K562 (cell line): Measurements from ENCODE around the gene FANCG. TPM values are rescaled to one million over a fixed set of nuclear protein-coding genes. Genes with fewer than 3 reads are reported as not detected.

Experiments
- BCOR ChIP-seq: fragments of 450-650 bp; IDR thresholded peaks from 2 replicates; pipeline ENCODE4 v1.6.1; 2016
- BRCA1 ChIP-seq, 2 experiments: fragments of 450-650 bp in 1 of 2; sonication (generic) in 1 of 2; formaldehyde crosslinking in 1 of 2; IDR thresholded peaks; 2 replicates each; pipeline versions ENCODE4 v1.5.0 to v1.6.1; 2017 to 2020; ENCODE audit warnings: mild to moderate bottlenecking in 1 of 2, missing genetic modification reagents in 1 of 2
- CEBPG ChIP-seq, 3 experiments: fragments of 200-800 bp in 1 of 3; sonication (Bioruptor generic) in 1 of 3; sonication (generic) in 1 of 3; formaldehyde crosslinking in 1 of 3; IDR thresholded peaks in 2 of 3; conservative IDR thresholded peaks in 1 of 3; 2 replicates each; pipeline versions ENCODE4 v1.6.1 to v1.8.0; 2016 to 2022; ENCODE audit warnings: missing compliant biosample characterization in 2 of 3, missing genetic modification characterization in 2 of 3, mild to moderate bottlenecking in 1 of 3, missing genetic modification reagents in 1 of 3
- HDAC1 ChIP-seq, 2 experiments: fragments of 450-650 bp; IDR thresholded peaks; 2 replicates each; pipeline ENCODE4 v1.6.1; 2016 to 2017; ENCODE audit warnings: inconsistent platforms in 1 of 2, mild to moderate bottlenecking in 1 of 2, moderate library complexity in 1 of 2
- KDM1A ChIP-seq, 2 experiments: fragments of 450-650 bp; IDR thresholded peaks; 2 replicates each; pipeline ENCODE4 v1.6.1; 2016; ENCODE audit warnings: mild to moderate bottlenecking in 2 of 2
- KHSRP ChIP-seq: fragments of 450-650 bp; IDR thresholded peaks from 2 replicates; pipeline ENCODE4 v1.6.1; 2017
- LCOR ChIP-seq: sonication (generic); formaldehyde crosslinking; IDR thresholded peaks from 2 replicates; pipeline ENCODE4 v1.8.0; 2022; ENCODE audit warnings: mild to moderate bottlenecking, missing genetic modification reagents
- MTA3 ChIP-seq: fragments of 450-650 bp; formaldehyde crosslinking; IDR thresholded peaks from 2 replicates; pipeline ENCODE4 v1.6.1; 2017; ENCODE audit warnings: mild to moderate bottlenecking, borderline replicate concordance
- MTF1 ChIP-seq: fragments of 250-450 bp; sonication (Bioruptor Pico); IDR thresholded peaks from 2 replicates; pipeline ENCODE4 v1.9.0; 2021; ENCODE audit warnings: moderate library complexity, mild to moderate bottlenecking, inconsistent platforms, borderline replicate concordance
- RBBP5 ChIP-seq: fragments of 200-600 bp; sonication (generic); IDR thresholded peaks from 2 replicates; pipeline ENCODE4 v1.6.1; 2012; ENCODE audit warnings: borderline replicate concordance, mild to moderate bottlenecking, low read length, control low read depth, inconsistent platforms; ENCODE audit not compliant: insufficient read depth, poor library complexity, severe bottlenecking
- RUNX1 ChIP-seq: sonication (generic); IDR thresholded peaks from 2 replicates; pipeline ENCODE4 v1.6.1; 2016; ENCODE audit warnings: antibody characterized with exemption, low read depth
- SMARCE1 ChIP-seq: fragments of 450-650 bp; IDR thresholded peaks from 2 replicates; pipeline ENCODE4 v1.7.1; 2016; ENCODE audit warnings: mild to moderate bottlenecking
- SPI1 ChIP-seq: IDR thresholded peaks from 2 replicates; pipeline ENCODE4 v1.6.1; 2011; ENCODE audit warnings: low read depth, low read length, control low read depth, borderline replicate concordance
- polyA plus RNA-seq, 8 experiments: library from polyadenylated mRNA; depleted of rRNA in 4 of 8; stranded (reverse) in 5 of 8; unstranded in 3 of 8; fragments of >200 nt; fragmentation: Nextera tagmentation in 2 of 8; fragmentation: Illumina TruSeq in 1 of 8; extraction: Ambion mirVana in 2 of 8; extraction: Trizol in 1 of 8; gene quantifications; 2 replicates each; pipeline versions ENCODE4 v1.2.1 to v1.2.3, GENCODE V29; 2011 to 2014; ENCODE audit warnings: inconsistent platforms in 1 of 8, missing spikeins in 1 of 8
- total RNA-seq, 7 experiments: library from RNA; depleted of rRNA in 6 of 7; stranded (reverse); fragments of >200 nt in 6 of 7; fragmentation: Illumina TruSeq in 2 of 7; extraction: Trizol in 2 of 7; gene quantifications; 2 replicates each; pipeline versions ENCODE4 v1.2.1 to v1.2.3, GENCODE V29; 2011 to 2021; ENCODE audit warnings: low replicate concordance in 1 of 7
- TF ChIP-seq, protein P1 (sequence below): sonication (generic); formaldehyde crosslinking; IDR thresholded peaks from 2 replicates; pipeline ENCODE4 v1.8.0; 2022; ENCODE audit warnings: missing genetic modification reagents, mild to moderate bottlenecking, moderate library complexity, borderline replicate concordance
- TF ChIP-seq, protein P2 (sequence below): sonication (generic); formaldehyde crosslinking; IDR thresholded peaks from 2 replicates; pipeline ENCODE4 v1.8.0; 2022; ENCODE audit warnings: mild to moderate bottlenecking, missing genetic modification reagents
- TF ChIP-seq, protein P3 (sequence below), 2 experiments: fragments of 450-650 bp; formaldehyde crosslinking in 1 of 2; IDR thresholded peaks; 2 replicates each; pipeline versions ENCODE4 v1.4.0 to v1.6.1; 2014 to 2020; ENCODE audit warnings: mild to moderate bottlenecking in 2 of 2, borderline replicate concordance in 1 of 2, low read depth in 1 of 2

FANCG gene
- total and polyA plus RNA-seq, 9 of the 15 experiments (the other 6 are each of a cell fraction or from before 2014, with no cell fraction given) = 7.5 to 43.9 (median 31.0) TPM

DNA sequence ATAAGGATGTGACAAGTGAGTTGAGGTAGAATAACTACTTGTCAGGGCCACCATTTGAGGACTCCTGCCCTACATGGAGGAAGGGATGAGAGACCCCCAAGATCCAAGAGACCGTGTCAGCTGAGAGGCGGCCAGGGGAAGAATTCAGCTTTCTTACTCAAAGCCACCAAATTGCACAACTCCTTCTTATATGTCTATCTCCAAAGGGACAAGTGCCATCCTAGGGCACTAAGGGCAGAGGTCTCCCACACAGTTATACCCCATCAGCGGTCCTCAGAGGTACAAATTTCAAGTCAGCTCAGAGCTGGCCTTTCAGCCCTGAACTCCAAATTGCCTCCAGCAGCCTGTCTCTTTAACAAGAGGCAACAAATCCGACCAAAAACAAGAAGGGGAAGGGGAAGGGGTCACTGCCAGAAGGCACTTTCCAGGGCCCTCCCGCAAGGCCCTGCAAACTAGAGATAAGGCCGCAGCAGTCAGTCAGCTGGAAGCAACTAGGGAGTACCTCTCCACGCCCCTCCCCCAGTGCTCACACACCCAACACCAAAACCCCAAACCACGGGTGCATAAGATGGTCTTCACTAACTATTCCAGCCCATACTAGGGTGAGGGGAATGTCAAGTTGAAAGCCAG lies 29.3 kb upstream of the FANCG start (continued):
- TF ChIP-seq HDAC1 (IDR thresholded peaks at IDR 0.05) (peak in 1 of 2 experiments; percentile 84; a peak in 2 of 4 replicates), SMARCE1 (peak; percentile 94), LCOR (CRISPR knock-in tag) (peak; percentile 68; the same call in 1 of the 2 replicates), CEBPG (CRISPR knock-in tag; IDR thresholded peaks at IDR 0.05) (peak; percentile 68), CEBPG (tag; conservative IDR thresholded peaks at IDR 0.05 in 1 of 2, IDR thresholded peaks at IDR 0.05 in 1 of 2) (peak; percentile 52 to 54; a peak in 2 of 4 replicates), RBBP5 (peak; percentile 72), RUNX1 (0 out of 2 replicates have a peak, but pooled peaks have one; percentile 22), KHSRP (0 out of 2 replicates have a peak, but pooled peaks have one; percentile 43), BCOR (0 out of 2 replicates have a peak, but pooled peaks have one; percentile 50), BRCA1 (IDR thresholded peaks at IDR 0.05) (no peak), BRCA1 (CRISPR knock-in tag; IDR thresholded peaks at IDR 0.05) (no peak), MTA3 (0 out of 2 replicates have a peak, but pooled peaks have one; percentile 73), MTF1 (CRISPR knock-in tag) (no peak), SPI1 (peak; percentile 92), KDM1A (IDR thresholded peaks at IDR 0.05) (peak; percentile 78 to 79; a peak in 3 of 4 replicates)
- TF ChIP-seq, protein P1, sequence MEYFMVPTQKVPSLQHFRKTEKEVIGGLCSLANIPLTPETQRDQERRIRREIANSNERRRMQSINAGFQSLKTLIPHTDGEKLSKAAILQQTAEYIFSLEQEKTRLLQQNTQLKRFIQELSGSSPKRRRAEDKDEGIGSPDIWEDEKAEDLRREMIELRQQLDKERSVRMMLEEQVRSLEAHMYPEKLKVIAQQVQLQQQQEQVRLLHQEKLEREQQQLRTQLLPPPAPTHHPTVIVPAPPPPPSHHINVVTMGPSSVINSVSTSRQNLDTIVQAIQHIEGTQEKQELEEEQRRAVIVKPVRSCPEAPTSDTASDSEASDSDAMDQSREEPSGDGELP = peak; percentile 100
- TF ChIP-seq, protein P2, sequence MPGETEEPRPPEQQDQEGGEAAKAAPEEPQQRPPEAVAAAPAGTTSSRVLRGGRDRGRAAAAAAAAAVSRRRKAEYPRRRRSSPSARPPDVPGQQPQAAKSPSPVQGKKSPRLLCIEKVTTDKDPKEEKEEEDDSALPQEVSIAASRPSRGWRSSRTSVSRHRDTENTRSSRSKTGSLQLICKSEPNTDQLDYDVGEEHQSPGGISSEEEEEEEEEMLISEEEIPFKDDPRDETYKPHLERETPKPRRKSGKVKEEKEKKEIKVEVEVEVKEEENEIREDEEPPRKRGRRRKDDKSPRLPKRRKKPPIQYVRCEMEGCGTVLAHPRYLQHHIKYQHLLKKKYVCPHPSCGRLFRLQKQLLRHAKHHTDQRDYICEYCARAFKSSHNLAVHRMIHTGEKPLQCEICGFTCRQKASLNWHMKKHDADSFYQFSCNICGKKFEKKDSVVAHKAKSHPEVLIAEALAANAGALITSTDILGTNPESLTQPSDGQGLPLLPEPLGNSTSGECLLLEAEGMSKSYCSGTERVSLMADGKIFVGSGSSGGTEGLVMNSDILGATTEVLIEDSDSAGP (CRISPR knock-in tag) = peak; percentile 90
- TF ChIP-seq, protein P3, sequence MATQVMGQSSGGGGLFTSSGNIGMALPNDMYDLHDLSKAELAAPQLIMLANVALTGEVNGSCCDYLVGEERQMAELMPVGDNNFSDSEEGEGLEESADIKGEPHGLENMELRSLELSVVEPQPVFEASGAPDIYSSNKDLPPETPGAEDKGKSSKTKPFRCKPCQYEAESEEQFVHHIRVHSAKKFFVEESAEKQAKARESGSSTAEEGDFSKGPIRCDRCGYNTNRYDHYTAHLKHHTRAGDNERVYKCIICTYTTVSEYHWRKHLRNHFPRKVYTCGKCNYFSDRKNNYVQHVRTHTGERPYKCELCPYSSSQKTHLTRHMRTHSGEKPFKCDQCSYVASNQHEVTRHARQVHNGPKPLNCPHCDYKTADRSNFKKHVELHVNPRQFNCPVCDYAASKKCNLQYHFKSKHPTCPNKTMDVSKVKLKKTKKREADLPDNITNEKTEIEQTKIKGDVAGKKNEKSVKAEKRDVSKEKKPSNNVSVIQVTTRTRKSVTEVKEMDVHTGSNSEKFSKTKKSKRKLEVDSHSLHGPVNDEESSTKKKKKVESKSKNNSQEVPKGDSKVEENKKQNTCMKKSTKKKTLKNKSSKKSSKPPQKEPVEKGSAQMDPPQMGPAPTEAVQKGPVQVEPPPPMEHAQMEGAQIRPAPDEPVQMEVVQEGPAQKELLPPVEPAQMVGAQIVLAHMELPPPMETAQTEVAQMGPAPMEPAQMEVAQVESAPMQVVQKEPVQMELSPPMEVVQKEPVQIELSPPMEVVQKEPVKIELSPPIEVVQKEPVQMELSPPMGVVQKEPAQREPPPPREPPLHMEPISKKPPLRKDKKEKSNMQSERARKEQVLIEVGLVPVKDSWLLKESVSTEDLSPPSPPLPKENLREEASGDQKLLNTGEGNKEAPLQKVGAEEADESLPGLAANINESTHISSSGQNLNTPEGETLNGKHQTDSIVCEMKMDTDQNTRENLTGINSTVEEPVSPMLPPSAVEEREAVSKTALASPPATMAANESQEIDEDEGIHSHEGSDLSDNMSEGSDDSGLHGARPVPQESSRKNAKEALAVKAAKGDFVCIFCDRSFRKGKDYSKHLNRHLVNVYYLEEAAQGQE (IDR thresholded peaks at IDR 0.05; ENCODE audit: borderline replicate concordance) = peak; percentile 16; the same call in 1 of the 2 replicates
- TF ChIP-seq, protein P3 (CRISPR knock-in tag; IDR thresholded peaks at IDR 0.05; ENCODE audit: low read depth) = no peak
